OCI-LY1 (cell line): ENCODE data around the gene GRID2.

ENCODE experiments used
- CTCF ChIP-seq: fragments of 200-600 bp; sonication (generic), shearing (Covaris generic); IDR thresholded peaks from 2 replicates; pipeline ENCODE4 v1.5.1; 2017; ENCODE audit warnings: mild to moderate bottlenecking, antibody characterized with exemption, low read length, moderate library complexity, mixed read lengths
- EZH2 ChIP-seq: fragments of 200-600 bp; sonication (generic), shearing (Covaris generic); IDR thresholded peaks from 2 replicates; pipeline ENCODE4 v1.8.0; 2017; ENCODE audit warnings: borderline replicate concordance, mixed run types, mild to moderate bottlenecking, antibody characterized with exemption, low read length, moderate library complexity, mixed read lengths

GRCh38 chr4:92255920-92256244 lies 47.9 kb upstream of the GRID2 start:
- TF ChIP-seq CTCF (no peak), EZH2 (no peak)
